SJCRH30 (cell line): Measurements from ENCODE around the gene SMIM21. TPM values are rescaled to one million over a fixed set of nuclear protein-coding genes. Genes with fewer than 3 reads are reported as not detected.

Experiments
- DNase-seq, 2 experiments: peaks; one replicate each; pipeline ENCODE4 v3.0.0-alpha.2; 2015 to 2020
- H3K27ac ChIP-seq: fragments of 250-450 bp; sonication (Bioruptor Pico); 2 replicates; pipeline ENCODE4 v1.5.1; 2020; ENCODE audit warnings: mild to moderate bottlenecking, moderate library complexity
- H3K27me3 ChIP-seq: fragments of 250-450 bp; sonication (Bioruptor Pico); 2 replicates; pipeline ENCODE4 v1.5.1; 2020; ENCODE audit warnings: mild to moderate bottlenecking, moderate library complexity
- H3K36me3 ChIP-seq: fragments of 250-450 bp; sonication (Bioruptor Pico); 2 replicates; pipeline ENCODE4 v1.5.1; 2020; ENCODE audit warnings: mild to moderate bottlenecking, moderate library complexity
- H3K4me1 ChIP-seq: fragments of 250-450 bp; sonication (Bioruptor Pico); 2 replicates; pipeline ENCODE4 v1.5.1; 2020; ENCODE audit warnings: mild to moderate bottlenecking, moderate library complexity
- H3K4me3 ChIP-seq: fragments of 250-450 bp; sonication (Bioruptor Pico); 2 replicates; pipeline ENCODE4 v1.5.1; 2020; ENCODE audit warnings: mild to moderate bottlenecking, moderate library complexity
- H3K9me3 ChIP-seq: fragments of 250-450 bp; sonication (Bioruptor Pico); replicated peaks from 2 replicates; pipeline ENCODE4 v1.5.1; 2020; ENCODE audit warnings: mild to moderate bottlenecking, moderate library complexity
- total RNA-seq: library from RNA; depleted of rRNA; stranded (reverse); fragments of >200 nt; shearing (Covaris generic); gene quantifications from 2 replicates; pipeline ENCODE4 v1.2.3, GENCODE V29; 2014; rRNA removed

The SMIM21 gene
- total RNA-seq, 1 experiment from 2014 or later = not detected

- no peak for DNase-seq
- Histone ChIP-seq H3K27ac (peak overlapping the region; percentile 42; the same call in 1 of the 2 replicates), H3K4me1 (peaks cover 5% of the 10 kb centered on the region)
Measured at GRCh38 chr18:75376004-75376403, 51.5 kb downstream of the SMIM21 start.

GRCh38 chr18:75375341-75375740 is 52.2 kb downstream of the SMIM21 start:
- Histone ChIP-seq H3K36me3 (no peaks in the 10 kb centered on the region), H3K4me3 (no peak overlapping the region), H3K27ac (peak overlapping the region; percentile 42; the same call in 1 of the 2 replicates), H3K9me3 (no peaks in the 10 kb centered on the region), H3K4me1 (peaks cover 5% of the 10 kb centered on the region), H3K27me3 (no peaks in the 10 kb centered on the region)
- peak; percentile 31 to 43 for DNase-seq

More at GRCh38 chr18:75376004-75376403, 51.5 kb downstream of the SMIM21 start:
- Histone ChIP-seq H3K9me3 (no peaks in the 10 kb centered on the region), H3K4me3 (no peak overlapping the region), H3K36me3 (no peaks in the 10 kb centered on the region), H3K27me3 (no peaks in the 10 kb centered on the region)

- no peaks in the 10 kb centered on the region for H3K9me3 ChIP-seq
- DNase-seq = peak; percentile 15 to 22
Measured at GRCh38 chr18:75374466-75374865, 53.0 kb downstream of the SMIM21 start.

GRCh38 chr18:75369026-75369721 is 58.3 kb downstream of the SMIM21 start:
- H3K27me3 ChIP-seq = no peaks in the 10 kb centered on the region

More at GRCh38 chr18:75374466-75374865, 53.0 kb downstream of the SMIM21 start:
- Histone ChIP-seq H3K36me3 (no peaks in the 10 kb centered on the region), H3K27me3 (no peaks in the 10 kb centered on the region), H3K4me1 (peaks cover 5% of the 10 kb centered on the region), H3K4me3 (no peak overlapping the region), H3K27ac (peak overlapping the region; percentile 42; the same call in 1 of the 2 replicates)

GRCh38 chr18:75365837-75366236 is 61.7 kb downstream of the SMIM21 start:
- Histone ChIP-seq H3K4me3 (no peak overlapping the region), H3K4me1 (no peaks in the 10 kb centered on the region; the same call in 1 of the 2 replicates), H3K27me3 (no peaks in the 10 kb centered on the region), H3K9me3 (no peaks in the 10 kb centered on the region), H3K27ac (no peak overlapping the region), H3K36me3 (no peaks in the 10 kb centered on the region)
- no peak for DNase-seq

More at GRCh38 chr18:75369026-75369721, 58.3 kb downstream of the SMIM21 start:
- no peak overlapping the region for H3K4me3 ChIP-seq
- no peak for DNase-seq
- H3K27ac ChIP-seq = no peak overlapping the region
- no peaks in the 10 kb centered on the region for H3K4me1 ChIP-seq
- no peaks in the 10 kb centered on the region for H3K9me3 ChIP-seq
- H3K36me3 ChIP-seq = no peaks in the 10 kb centered on the region

- no peak overlapping the region for H3K27ac ChIP-seq
- no peaks in the 10 kb centered on the region for H3K9me3 ChIP-seq
- no peak for DNase-seq
- no peaks in the 10 kb centered on the region; the same call in 1 of the 2 replicates for H3K4me1 ChIP-seq
- no peak overlapping the region for H3K4me3 ChIP-seq
- H3K36me3 ChIP-seq = no peaks in the 10 kb centered on the region
- no peaks in the 10 kb centered on the region for H3K27me3 ChIP-seq
Measured at GRCh38 chr18:75365254-75365629, 62.3 kb downstream of the SMIM21 start.

GRCh38 chr18:75364512-75365253 is 62.8 kb downstream of the SMIM21 start:
- Histone ChIP-seq H3K36me3 (no peaks in the 10 kb centered on the region), H3K27me3 (no peaks in the 10 kb centered on the region), H3K4me3 (no peak overlapping the region), H3K27ac (no peak overlapping the region), H3K4me1 (no peaks in the 10 kb centered on the region; the same call in 1 of the 2 replicates), H3K9me3 (no peaks in the 10 kb centered on the region)
- no peak for DNase-seq

GRCh38 chr18:75363446-75364225 is 63.9 kb downstream of the SMIM21 start:
- Histone ChIP-seq H3K27ac (no peak overlapping the region), H3K36me3 (no peaks in the 10 kb centered on the region), H3K4me3 (no peak overlapping the region), H3K27me3 (no peaks in the 10 kb centered on the region), H3K4me1 (no peaks in the 10 kb centered on the region; the same call in 1 of the 2 replicates), H3K9me3 (no peaks in the 10 kb centered on the region)
- no peak for DNase-seq

- Histone ChIP-seq H3K36me3 (no peaks in the 10 kb centered on the region), H3K4me3 (no peak overlapping the region), H3K4me1 (no peaks in the 10 kb centered on the region; the same call in 1 of the 2 replicates), H3K27ac (no peak overlapping the region), H3K27me3 (no peaks in the 10 kb centered on the region), H3K9me3 (no peaks in the 10 kb centered on the region)
- no peak for DNase-seq
Measured at GRCh38 chr18:75362435-75362834, 65.1 kb downstream of the SMIM21 start.

- no peaks in the 10 kb centered on the region for H3K27me3 ChIP-seq
- H3K4me3 ChIP-seq = no peak overlapping the region
- no peak overlapping the region for H3K27ac ChIP-seq
- DNase-seq = peak; percentile 6 to 15
- H3K9me3 ChIP-seq = no peaks in the 10 kb centered on the region
- no peaks in the 10 kb centered on the region for H3K36me3 ChIP-seq
- H3K4me1 ChIP-seq = no peaks in the 10 kb centered on the region; the same call in 1 of the 2 replicates
Measured at GRCh38 chr18:75360941-75361340, 66.6 kb downstream of the SMIM21 start.

- no peaks in the 10 kb centered on the region for H3K27me3 ChIP-seq
- peak; percentile 23 for DNase-seq
- H3K4me1 ChIP-seq = no peaks in the 10 kb centered on the region; the same call in 1 of the 2 replicates
- no peak overlapping the region for H3K4me3 ChIP-seq
- H3K9me3 ChIP-seq = no peaks in the 10 kb centered on the region
- H3K27ac ChIP-seq = no peak overlapping the region
- H3K36me3 ChIP-seq = no peaks in the 10 kb centered on the region
Measured at GRCh38 chr18:75360215-75360614, 67.3 kb downstream of the SMIM21 start.

Other genes starting within 250 kb of the SMIM21 start
- gene PTGR3, start 218.6 kb downstream of the SMIM21 start, total RNA-seq = 8.7 and 12.2 TPM in 2 replicates
- 5.5 and 5.7 TPM in 2 replicates for gene TSHZ1, start 216.9 kb downstream of the SMIM21 start, total RNA-seq